HG03039 (cell line): Measurements from ENCODE around the gene OR2A2.

Experiments
- ATAC-seq: cut with Tn5 transposase; IDR thresholded peaks from one replicate; pipeline ENCODE4 v1.9.1; 2021; ENCODE audit warnings: mild to moderate bottlenecking, moderate library complexity; ENCODE audit not compliant: unreplicated experiment

OR2A2 gene

DNA sequence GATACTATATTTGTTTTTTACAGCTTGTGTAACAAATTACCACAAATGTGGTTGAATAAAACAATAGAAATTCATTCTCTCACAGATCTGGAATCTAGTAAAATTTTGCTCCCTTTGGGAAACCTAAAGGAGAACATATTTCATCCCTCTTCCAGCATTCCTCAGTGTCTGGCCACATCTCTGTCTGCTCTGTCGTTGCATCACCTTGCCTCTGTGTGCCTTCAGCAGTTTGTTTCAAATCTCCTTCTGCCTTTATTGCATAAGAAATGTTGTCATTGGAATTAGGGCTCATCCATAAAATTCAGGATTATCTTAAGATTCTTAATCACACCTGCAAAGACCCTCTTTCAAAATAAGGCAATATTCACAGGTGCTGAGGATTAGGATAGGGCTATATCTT is 28.1 kb downstream of the OR2A2 start:
- no peak for ATAC-seq

DNA sequence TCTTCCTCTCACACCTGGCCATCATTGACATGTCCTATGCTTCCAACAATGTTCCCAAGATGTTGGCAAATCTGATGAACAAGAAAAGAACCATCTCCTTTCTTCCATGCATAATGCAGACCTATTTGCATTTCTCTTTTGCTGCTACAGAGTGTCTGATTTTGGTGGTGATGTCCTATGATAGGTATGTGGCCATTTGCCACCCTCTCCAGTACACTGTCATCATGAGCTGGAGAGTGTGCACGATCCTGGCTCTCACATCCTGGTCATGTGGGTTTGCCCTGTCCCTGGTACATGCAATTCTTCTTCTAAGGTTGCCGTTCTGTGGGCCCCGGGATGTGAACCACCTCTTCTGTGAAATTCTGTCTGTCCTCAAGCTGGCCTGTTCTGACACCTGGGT is 32.8 kb downstream of the OR2A2 start:
- ATAC-seq, result no peak

DNA sequence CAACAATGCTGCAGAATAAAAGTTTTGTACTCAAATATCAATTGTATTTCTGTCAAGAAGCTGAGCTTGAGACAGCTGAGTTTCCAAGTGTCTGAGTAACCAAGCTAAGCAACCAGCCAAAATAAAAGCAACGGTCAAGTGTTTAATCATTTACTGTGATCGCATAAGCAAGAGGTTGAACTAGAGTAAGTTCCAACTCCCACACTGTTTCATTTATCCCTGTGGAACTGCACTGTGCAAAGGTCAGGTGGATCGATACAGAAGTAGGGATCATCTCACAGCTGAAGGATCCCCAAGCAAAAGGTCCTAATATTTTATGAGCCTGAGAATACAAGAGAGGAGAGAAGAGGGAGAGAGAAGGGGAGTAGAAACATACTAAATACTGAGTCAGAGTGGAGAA is 35.0 kb downstream of the OR2A2 start:
- ATAC-seq, result no peak

DNA sequence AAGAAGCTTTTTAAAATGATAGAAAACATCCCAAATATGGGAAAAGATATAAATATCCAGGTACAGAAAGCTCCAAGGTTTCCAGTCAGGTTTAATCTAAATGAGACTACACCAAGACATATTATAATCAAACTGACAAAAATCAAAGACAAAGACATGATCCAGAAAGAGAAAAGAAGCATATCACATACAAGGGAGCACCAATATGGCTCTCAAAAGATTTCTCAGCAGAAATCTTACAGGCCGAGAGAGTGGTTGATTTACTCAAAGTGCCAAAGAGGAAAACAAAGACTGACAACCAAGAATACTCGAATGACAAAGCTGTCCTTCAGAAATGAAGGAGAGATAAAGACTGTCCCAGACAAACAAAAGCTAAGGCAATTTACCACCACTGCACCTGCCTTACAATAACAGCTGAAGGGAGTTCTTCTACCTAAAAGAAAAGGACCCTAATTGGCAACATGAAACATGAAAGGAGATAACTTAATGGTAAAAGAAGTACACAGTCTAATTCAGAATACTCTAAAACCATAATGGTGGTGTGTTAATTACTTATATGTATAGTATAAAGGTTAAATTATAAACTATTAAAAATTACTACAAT is 38.9 kb downstream of the OR2A2 start:
- ATAC-seq, result no peak

DNA sequence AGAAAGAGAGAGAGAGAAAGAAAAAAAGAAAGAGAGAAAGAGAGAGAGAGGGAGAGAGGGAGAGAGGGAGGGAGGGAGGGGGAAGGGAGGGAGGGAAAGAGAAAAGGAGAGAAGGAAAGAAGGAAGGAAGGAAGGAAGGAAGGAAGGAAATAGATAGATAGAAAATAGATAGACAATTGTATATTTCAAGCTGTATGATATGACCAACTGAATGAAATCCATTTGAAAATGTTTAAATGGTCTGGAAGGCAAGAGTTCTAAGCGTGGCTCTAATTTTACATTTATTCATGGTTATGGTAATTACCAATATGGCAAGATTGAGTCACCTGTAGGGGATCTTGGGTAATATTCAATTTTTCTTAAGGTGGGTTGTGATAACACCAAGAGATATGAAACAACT is 49.5 kb downstream of the OR2A2 start:
- ATAC-seq, result no peak
